H9 (cell line): ENCODE data around the gene MSL3B.

Experiments used
- DNase-seq: peaks from one replicate; pipeline ENCODE4 v3.0.0-alpha.2; 2017
- H2AFZ ChIP-seq: one replicate; pipeline ENCODE4 v1.6.1; 2013; ENCODE audit warnings: mild to moderate bottlenecking, low read length, control low read depth, moderate library complexity
- H2AK5ac ChIP-seq: 2 replicates; pipeline ENCODE4 v1.6.1; 2013; ENCODE audit warnings: low read length, control low read depth, mixed read lengths; ENCODE audit not compliant: insufficient read length
- H2BK120ac ChIP-seq: one replicate; pipeline ENCODE4 v1.6.1; 2013; ENCODE audit warnings: low read depth, mild to moderate bottlenecking, low read length, control low read depth, inconsistent platforms; ENCODE audit not compliant: poor library complexity, severe bottlenecking
- H2BK12ac ChIP-seq: 2 replicates; pipeline ENCODE4 v1.6.1; 2013; ENCODE audit warnings: low read length, control low read depth, mixed read lengths, low read depth; ENCODE audit not compliant: insufficient read length
- H2BK15ac ChIP-seq: 2 replicates; pipeline ENCODE4 v1.6.1; 2013; ENCODE audit warnings: low read depth, low read length, control low read depth
- H2BK20ac ChIP-seq: one replicate; pipeline ENCODE4 v1.6.1; 2013; ENCODE audit warnings: low read depth, mild to moderate bottlenecking, low read length, control low read depth, inconsistent platforms; ENCODE audit not compliant: poor library complexity, severe bottlenecking
- H2BK5ac ChIP-seq: 2 replicates; pipeline ENCODE4 v1.6.1; 2013; ENCODE audit warnings: low read length, control low read depth, mixed read lengths; ENCODE audit not compliant: insufficient read length
- H3K14ac ChIP-seq: 2 replicates; pipeline ENCODE4 v1.6.1; 2013; ENCODE audit warnings: low read length, control low read depth; ENCODE audit not compliant: insufficient read depth
- H3K18ac ChIP-seq: 2 replicates; pipeline ENCODE4 v1.6.1; 2013; ENCODE audit warnings: low read depth, mild to moderate bottlenecking, mixed read lengths, low read length, control low read depth; ENCODE audit not compliant: insufficient read length
- H3K23ac ChIP-seq: 2 replicates; pipeline ENCODE4 v1.6.1; 2013; ENCODE audit warnings: low read length, control low read depth, mixed read lengths, low read depth; ENCODE audit not compliant: insufficient read length
- H3K23me2 ChIP-seq: 2 replicates; pipeline ENCODE4 v1.6.1; 2013; ENCODE audit warnings: low read depth, mild to moderate bottlenecking, mixed read lengths, low read length, control low read depth; ENCODE audit not compliant: insufficient read length, poor library complexity, severe bottlenecking
- H3K27ac ChIP-seq: 2 replicates; pipeline ENCODE4 v1.5.1; 2013; ENCODE audit warnings: low read length, control low read depth, mixed read lengths, low read depth; ENCODE audit not compliant: insufficient read length
- H3K27me3 ChIP-seq: 2 replicates; pipeline ENCODE4 v1.6.1; 2013; ENCODE audit warnings: low read length, control low read depth, inconsistent platforms; ENCODE audit not compliant: insufficient read depth
- H3K4ac ChIP-seq: 2 replicates; pipeline ENCODE4 v1.6.1; 2013; ENCODE audit warnings: low read depth, mild to moderate bottlenecking, control low read depth, inconsistent platforms, low read length, moderate library complexity
- H3K4me1 ChIP-seq: 2 replicates; pipeline ENCODE4 v1.6.1; 2013; ENCODE audit warnings: low read length, control low read depth, inconsistent platforms; ENCODE audit not compliant: insufficient read depth
- H3K4me2 ChIP-seq: 2 replicates; pipeline ENCODE4 v1.6.1; 2013; ENCODE audit warnings: low read length, control low read depth, mixed read lengths; ENCODE audit not compliant: insufficient read length, insufficient read depth
- H3K56ac ChIP-seq: 2 replicates; pipeline ENCODE4 v1.6.1; 2013; ENCODE audit warnings: low read depth, mild to moderate bottlenecking, mixed read lengths, low read length, control low read depth; ENCODE audit not compliant: insufficient read length
- H3K79me1 ChIP-seq: 2 replicates; pipeline ENCODE4 v1.6.1; 2013; ENCODE audit warnings: low read depth, mild to moderate bottlenecking, moderate library complexity, low read length, control low read depth, inconsistent platforms; ENCODE audit not compliant: insufficient read depth, poor library complexity, severe bottlenecking
- H3K79me2 ChIP-seq: 2 replicates; pipeline ENCODE4 v1.6.1; 2013; ENCODE audit warnings: low read length, control low read depth, inconsistent platforms; ENCODE audit not compliant: insufficient read depth
- H3K9ac ChIP-seq: 2 replicates; pipeline ENCODE4 v1.6.1; 2013; ENCODE audit warnings: low read length, control low read depth, mixed read lengths; ENCODE audit not compliant: insufficient read length; ENCODE audit errors: extremely low read depth
- H3K9me3 ChIP-seq: one replicate; pipeline ENCODE4 v1.6.1; 2013; ENCODE audit warnings: low read depth, low read length, inconsistent platforms; ENCODE audit not compliant: control insufficient read depth
- H3T11ph ChIP-seq: one replicate; pipeline ENCODE4 v1.6.1; 2013; ENCODE audit warnings: mild to moderate bottlenecking, low read length, control low read depth, inconsistent platforms
- H4K20me1 ChIP-seq: one replicate; pipeline ENCODE4 v1.6.1; 2013; ENCODE audit not compliant: control insufficient read depth, insufficient read length, insufficient read depth
- H4K5ac ChIP-seq: 2 replicates; pipeline ENCODE4 v1.6.1; 2013; ENCODE audit warnings: low read depth, mild to moderate bottlenecking, mixed read lengths, low read length, control low read depth; ENCODE audit not compliant: insufficient read length
- H4K8ac ChIP-seq: replicated peaks from 2 replicates; pipeline ENCODE4 v1.6.1; 2013; ENCODE audit warnings: low read length, control low read depth, mixed read lengths, low read depth; ENCODE audit not compliant: insufficient read length
- H4K91ac ChIP-seq: 2 replicates; pipeline ENCODE4 v1.6.1; 2013; ENCODE audit warnings: low read depth, mild to moderate bottlenecking, moderate library complexity, mixed read lengths, low read length, control low read depth; ENCODE audit not compliant: insufficient read length
- H3K27ac Mint-ChIP-seq, 3 experiments: 2 replicates in 2 of 3; 3 replicates in 1 of 3; pipeline ENCODE4 v1.8.0; 2020 to 2021; ENCODE audit warnings: mixed read lengths in 3 of 3, mild to moderate bottlenecking in 1 of 3, moderate library complexity in 1 of 3
- H3K27me3 Mint-ChIP-seq: 2 replicates; pipeline ENCODE4 v1.8.0; 2021; ENCODE audit warnings: low read depth, mild to moderate bottlenecking, moderate library complexity, mixed read lengths
- H3K36me3 Mint-ChIP-seq, 3 experiments: 2 replicates in 2 of 3; 3 replicates in 1 of 3; pipeline ENCODE4 v1.8.0; 2020 to 2021; ENCODE audit warnings: low read depth in 3 of 3, mixed read lengths in 3 of 3; ENCODE audit not compliant: insufficient read depth in 1 of 3
- H3K4me1 Mint-ChIP-seq, 2 experiments: 2 replicates each; pipeline ENCODE4 v1.8.0; 2020; ENCODE audit warnings: mixed read lengths in 2 of 2
- H3K4me3 Mint-ChIP-seq, 2 experiments: 2 replicates in 1 of 2; 3 replicates in 1 of 2; pipeline ENCODE4 v1.8.0; 2020 to 2021; ENCODE audit warnings: mild to moderate bottlenecking in 2 of 2, mixed read lengths in 2 of 2, moderate library complexity in 1 of 2
- H3K9me3 Mint-ChIP-seq, 2 experiments: 2 replicates in 1 of 2; 3 replicates in 1 of 2; pipeline ENCODE4 v1.8.0; 2020; ENCODE audit warnings: mild to moderate bottlenecking in 2 of 2, mixed read lengths in 2 of 2, moderate library complexity in 1 of 2
- WGBS: extraction: QIAGEN DNeasy Blood & Tissue Kit; methylation state at CpG from one replicate; pipeline ENCODE4 v1.1.7; 2013; ENCODE audit warnings: missing lambda C conversion rate, low lambda C conversion rate, mixed read lengths; ENCODE audit not compliant: insufficient read length; ENCODE audit errors: extremely low coverage; 5-methylcytosine and 5-hydroxymethylcytosine counted together
- TF ChIP-seq, protein P1 (sequence below): fragments of 200-600 bp; sonication (generic); conservative IDR thresholded peaks from 3 replicates; pipeline ENCODE4 v1.8.0; 2021; ENCODE audit warnings: antibody characterized with exemption, mild to moderate bottlenecking

The MSL3B gene

DNA sequence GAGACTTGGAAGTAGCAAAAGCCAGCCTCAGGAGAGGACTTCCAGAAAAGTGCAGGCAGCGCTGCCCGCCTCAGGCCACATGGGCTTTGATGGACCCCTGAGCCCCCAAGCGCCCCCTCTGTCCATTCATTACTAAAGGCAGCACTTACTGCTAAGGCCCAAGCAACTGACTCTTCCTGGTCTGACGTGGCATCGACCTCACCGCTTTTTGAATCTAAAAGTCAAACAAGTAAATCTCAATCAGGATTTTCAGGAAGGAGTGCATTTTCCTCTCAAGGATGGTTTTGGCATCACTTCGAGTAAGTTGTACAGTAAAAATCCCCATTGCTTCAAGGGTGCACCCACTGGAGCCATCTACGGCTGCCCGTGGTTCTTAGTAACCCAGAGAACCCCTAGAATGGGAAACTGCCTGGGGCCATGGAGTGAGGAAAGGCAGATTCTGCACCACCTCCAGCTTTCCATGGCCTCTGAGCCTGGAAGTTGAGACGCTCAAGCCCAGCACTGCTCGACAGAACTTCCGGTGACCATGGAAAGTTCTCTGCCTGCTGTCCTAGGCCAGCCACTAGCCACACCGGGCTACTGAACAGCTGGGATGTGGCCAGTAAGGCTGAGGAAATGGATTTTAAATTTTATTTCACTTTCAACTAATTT lies 20.8 kb downstream of the MSL3B start:
- Histone ChIP-seq H3K18ac (no peak overlapping the region), H2BK15ac (no peak overlapping the region), H3K23ac (no peak overlapping the region), H2BK5ac (no peak overlapping the region), H2BK20ac (no peak overlapping the region), H3K27me3 (no peaks in the 10 kb centered on the region), H3K27ac (no peak overlapping the region), H4K5ac (no peak overlapping the region), H4K8ac (no peak overlapping the region), H3K23me2 (no peaks in the 10 kb centered on the region), H3K4ac (no peak overlapping the region), H2AFZ (no peak overlapping the region), H3K56ac (no peak overlapping the region), H3K14ac (no peak overlapping the region), H4K20me1 (no peaks in the 10 kb centered on the region), H3T11ph (no peak overlapping the region), H2BK120ac (no peak overlapping the region), H2AK5ac (no peak overlapping the region), H3K9ac (no peak overlapping the region), H3K79me1 (peaks cover 3% of the 10 kb centered on the region), H3K4me2 (no peak overlapping the region), H3K79me2 (peaks cover 13% of the 10 kb centered on the region; the same call in 1 of the 2 replicates), H4K91ac (no peak overlapping the region), H3K4me1 (peaks cover 2% of the 10 kb centered on the region; the same call in 1 of the 2 replicates), H3K9me3 (no peaks in the 10 kb centered on the region), H2BK12ac (no peak overlapping the region)
- no peak for DNase-seq
- peaks cover 5 to 8% of the 10 kb centered on the region in 2 experiments for H3K4me1 Mint-ChIP-seq
- WGBS: no CpG with 5 or more reads among the region's 13 CpGs
- peaks cover 72 to 98% (median 95%) of the 10 kb centered on the region in 3 experiments for H3K36me3 Mint-ChIP-seq
- H3K9me3 Mint-ChIP-seq: no peaks in the 10 kb centered on the region
- TF ChIP-seq, protein P1, sequence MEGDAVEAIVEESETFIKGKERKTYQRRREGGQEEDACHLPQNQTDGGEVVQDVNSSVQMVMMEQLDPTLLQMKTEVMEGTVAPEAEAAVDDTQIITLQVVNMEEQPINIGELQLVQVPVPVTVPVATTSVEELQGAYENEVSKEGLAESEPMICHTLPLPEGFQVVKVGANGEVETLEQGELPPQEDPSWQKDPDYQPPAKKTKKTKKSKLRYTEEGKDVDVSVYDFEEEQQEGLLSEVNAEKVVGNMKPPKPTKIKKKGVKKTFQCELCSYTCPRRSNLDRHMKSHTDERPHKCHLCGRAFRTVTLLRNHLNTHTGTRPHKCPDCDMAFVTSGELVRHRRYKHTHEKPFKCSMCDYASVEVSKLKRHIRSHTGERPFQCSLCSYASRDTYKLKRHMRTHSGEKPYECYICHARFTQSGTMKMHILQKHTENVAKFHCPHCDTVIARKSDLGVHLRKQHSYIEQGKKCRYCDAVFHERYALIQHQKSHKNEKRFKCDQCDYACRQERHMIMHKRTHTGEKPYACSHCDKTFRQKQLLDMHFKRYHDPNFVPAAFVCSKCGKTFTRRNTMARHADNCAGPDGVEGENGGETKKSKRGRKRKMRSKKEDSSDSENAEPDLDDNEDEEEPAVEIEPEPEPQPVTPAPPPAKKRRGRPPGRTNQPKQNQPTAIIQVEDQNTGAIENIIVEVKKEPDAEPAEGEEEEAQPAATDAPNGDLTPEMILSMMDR: peak; percentile 18; the same call in 1 of the 3 replicates
- H3K27ac Mint-ChIP-seq: no peak overlapping the region; a peak in 1 of 7 replicates
- no peak overlapping the region for H3K4me3 Mint-ChIP-seq
- no peaks in the 10 kb centered on the region for H3K27me3 Mint-ChIP-seq
